Fibroblast of lung (primary cell): ENCODE data around the gene PIK3C2G. TPM values are rescaled to one million over a fixed set of nuclear protein-coding genes. Genes with fewer than 3 reads are reported as not detected.

Source experiments
- DNase-seq, 2 donors: peaks; one replicate each; pipeline versions ENCODE4 v3.0.0 to v3.0.0-alpha.2; 2010; ENCODE audit warnings: low read depth in 2 of 2
- H2AFZ ChIP-seq: 2 replicates; pipeline ENCODE4 v1.5.1; 2012; ENCODE audit warnings: low read length, control low read depth, inconsistent platforms
- H3K27ac ChIP-seq: 2 replicates; pipeline ENCODE4 v1.5.1; 2011; ENCODE audit warnings: low read length, control low read depth; ENCODE audit not compliant: insufficient read depth
- H3K27me3 ChIP-seq: 2 replicates; pipeline ENCODE4 v1.5.1; 2011; ENCODE audit warnings: mild to moderate bottlenecking, low read length; ENCODE audit not compliant: control insufficient read depth, insufficient read depth
- H3K36me3 ChIP-seq: 2 replicates; pipeline ENCODE4 v1.5.1; 2011; ENCODE audit warnings: low read length; ENCODE audit not compliant: control insufficient read depth, insufficient read depth
- H3K4me1 ChIP-seq: 2 replicates; pipeline ENCODE4 v1.5.1; 2011; ENCODE audit warnings: low read length; ENCODE audit not compliant: control insufficient read depth, insufficient read depth; ENCODE audit errors: extremely low read depth
- H3K4me2 ChIP-seq: 2 replicates; pipeline ENCODE4 v1.5.1; 2011; ENCODE audit warnings: low read length, control low read depth; ENCODE audit not compliant: insufficient read depth; ENCODE audit errors: extremely low read depth
- H3K4me3 ChIP-seq, 4 experiments: fragments of 200-600 bp in 1 of 4; sonication (generic) in 1 of 4; replicated peaks in 1 of 4; 2 replicates each; pipeline ENCODE4 v1.5.1; 2011 to 2016; ENCODE audit warnings: low read length in 4 of 4, low read depth in 3 of 4, mild to moderate bottlenecking in 3 of 4, control low read depth in 2 of 4, inconsistent platforms in 1 of 4, mixed read lengths in 1 of 4; ENCODE audit not compliant: insufficient read depth in 1 of 4; ENCODE audit errors: control extremely low read depth in 1 of 4
- H3K79me2 ChIP-seq: 2 replicates; pipeline ENCODE4 v1.5.1; 2012; ENCODE audit warnings: mild to moderate bottlenecking, low read length, inconsistent platforms; ENCODE audit not compliant: control insufficient read depth, insufficient read depth
- H3K9ac ChIP-seq: 2 replicates; pipeline ENCODE4 v1.5.1; 2011; ENCODE audit warnings: mild to moderate bottlenecking, low read length, control low read depth; ENCODE audit not compliant: insufficient read depth
- H3K9me3 ChIP-seq: 2 replicates; pipeline ENCODE4 v1.5.1; 2012; ENCODE audit warnings: low read depth, low read length; ENCODE audit not compliant: control insufficient read depth, insufficient read depth
- H4K20me1 ChIP-seq: 2 replicates; pipeline ENCODE4 v1.5.1; 2011; ENCODE audit warnings: low read length; ENCODE audit not compliant: control insufficient read depth, insufficient read depth; ENCODE audit errors: extremely low read depth
- EZH2 ChIP-seq: IDR thresholded peaks from 2 replicates; pipeline ENCODE4 v1.5.1; 2012; ENCODE audit warnings: low read length, control low read depth, mild to moderate bottlenecking; ENCODE audit errors: missing control alignments
- polyA plus RNA-seq, 2 donors: library from polyadenylated mRNA; depleted of rRNA in 1 of 2; stranded (reverse) in 1 of 2; unstranded in 1 of 2; fragments of >200 nt; gene quantifications; 2 replicates each; pipeline ENCODE4 v1.2.1, GENCODE V29; 2011 to 2012; ENCODE audit warnings: missing spikeins in 1 of 2
- total RNA-seq: library from RNA; depleted of rRNA; stranded (reverse); fragments of >200 nt; gene quantifications from 2 replicates; pipeline ENCODE4 v1.2.1, GENCODE V29; 2014
- TF ChIP-seq, protein P1 (sequence below), 2 donors: IDR thresholded peaks in 1 of 2; conservative IDR thresholded peaks in 1 of 2; 1 replicate in 1 of 2; 2 replicates in 1 of 2; pipeline ENCODE4 v1.5.1; 2011 to 2012; ENCODE audit warnings: low read length in 2 of 2, control low read depth in 1 of 2, inconsistent platforms in 1 of 2, low read depth in 1 of 2, mild to moderate bottlenecking in 1 of 2

PIK3C2G gene
- total and polyA plus RNA-seq, 2 donors (not counting 1 experiment from before 2014, with no cell fraction given) = not detected

GRCh38 chr12:18415227-18415626 is 153.9 kb downstream of the PIK3C2G start:
- Histone ChIP-seq H3K9ac (no peak overlapping the region), H2AFZ (no peak overlapping the region), H4K20me1 (no peaks in the 10 kb centered on the region), H3K27ac (no peak overlapping the region), H3K79me2 (no peaks in the 10 kb centered on the region), H3K4me1 (no peaks in the 10 kb centered on the region), H3K36me3 (no peaks in the 10 kb centered on the region), H3K4me3 (no peak overlapping the region), H3K27me3 (no peaks in the 10 kb centered on the region), H3K4me2 (no peak overlapping the region), H3K9me3 (no peaks in the 10 kb centered on the region)
- no peak for DNase-seq
- TF ChIP-seq, protein P1, sequence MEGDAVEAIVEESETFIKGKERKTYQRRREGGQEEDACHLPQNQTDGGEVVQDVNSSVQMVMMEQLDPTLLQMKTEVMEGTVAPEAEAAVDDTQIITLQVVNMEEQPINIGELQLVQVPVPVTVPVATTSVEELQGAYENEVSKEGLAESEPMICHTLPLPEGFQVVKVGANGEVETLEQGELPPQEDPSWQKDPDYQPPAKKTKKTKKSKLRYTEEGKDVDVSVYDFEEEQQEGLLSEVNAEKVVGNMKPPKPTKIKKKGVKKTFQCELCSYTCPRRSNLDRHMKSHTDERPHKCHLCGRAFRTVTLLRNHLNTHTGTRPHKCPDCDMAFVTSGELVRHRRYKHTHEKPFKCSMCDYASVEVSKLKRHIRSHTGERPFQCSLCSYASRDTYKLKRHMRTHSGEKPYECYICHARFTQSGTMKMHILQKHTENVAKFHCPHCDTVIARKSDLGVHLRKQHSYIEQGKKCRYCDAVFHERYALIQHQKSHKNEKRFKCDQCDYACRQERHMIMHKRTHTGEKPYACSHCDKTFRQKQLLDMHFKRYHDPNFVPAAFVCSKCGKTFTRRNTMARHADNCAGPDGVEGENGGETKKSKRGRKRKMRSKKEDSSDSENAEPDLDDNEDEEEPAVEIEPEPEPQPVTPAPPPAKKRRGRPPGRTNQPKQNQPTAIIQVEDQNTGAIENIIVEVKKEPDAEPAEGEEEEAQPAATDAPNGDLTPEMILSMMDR (conservative IDR thresholded peaks at IDR 0.05 in 1 of 2, IDR thresholded peaks at IDR 0.05 in 1 of 2; ENCODE audit: low read depth in 1 of 2, low read length in 2 of 2) = no peak
- TF ChIP-seq EZH2 = no peak

- Histone ChIP-seq H2AFZ (no peak overlapping the region), H4K20me1 (no peaks in the 10 kb centered on the region), H3K27ac (no peak overlapping the region), H3K4me1 (no peaks in the 10 kb centered on the region), H3K4me3 (no peak overlapping the region), H3K9me3 (no peaks in the 10 kb centered on the region), H3K9ac (no peak overlapping the region), H3K79me2 (no peaks in the 10 kb centered on the region), H3K36me3 (no peaks in the 10 kb centered on the region), H3K27me3 (no peaks in the 10 kb centered on the region), H3K4me2 (no peak overlapping the region)
- TF ChIP-seq EZH2 = no peak
- TF ChIP-seq, protein P1 (conservative IDR thresholded peaks at IDR 0.05 in 1 of 2, IDR thresholded peaks at IDR 0.05 in 1 of 2; ENCODE audit: low read depth in 1 of 2, low read length in 2 of 2) = no peak
- no peak for DNase-seq
Measured at GRCh38 chr12:18416412-18416811, 155.1 kb downstream of the PIK3C2G start.

DNA sequence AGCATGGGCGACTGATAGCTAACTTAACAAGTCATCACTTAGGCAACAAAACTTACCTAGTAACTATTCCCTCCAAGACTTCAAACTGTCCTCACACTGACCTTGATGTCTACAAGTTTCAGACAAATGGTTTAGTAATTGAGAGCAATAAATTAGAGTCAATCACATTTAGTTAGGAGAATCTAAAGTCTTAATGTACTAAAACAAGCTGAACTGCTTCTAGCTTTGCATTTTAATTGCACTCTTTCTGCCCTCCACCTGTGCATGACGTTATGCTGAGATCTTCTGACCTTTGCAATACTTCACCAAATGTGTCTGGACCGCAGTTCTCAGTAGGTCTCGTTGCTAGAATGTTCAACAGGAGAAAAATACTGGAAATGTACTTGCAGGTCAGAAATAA is 158.0 kb downstream of the PIK3C2G start:
- H3K4me3 ChIP-seq = no peak overlapping the region
- no peaks in the 10 kb centered on the region for H3K9me3 ChIP-seq

More for the DNA sequence above, 158.0 kb downstream of the PIK3C2G start:
- no peaks in the 10 kb centered on the region for H4K20me1 ChIP-seq
- H3K4me1 ChIP-seq = no peaks in the 10 kb centered on the region
- no peaks in the 10 kb centered on the region for H3K36me3 ChIP-seq
- no peaks in the 10 kb centered on the region for H3K27me3 ChIP-seq
- H3K27ac ChIP-seq = no peak overlapping the region
- no peak overlapping the region for H2AFZ ChIP-seq
- H3K4me2 ChIP-seq = no peak overlapping the region
- DNase-seq = no peak
- no peak overlapping the region for H3K9ac ChIP-seq
- TF ChIP-seq, protein P1 (conservative IDR thresholded peaks at IDR 0.05 in 1 of 2, IDR thresholded peaks at IDR 0.05 in 1 of 2; ENCODE audit: low read depth in 1 of 2, low read length in 2 of 2) = no peak
- no peak for TF ChIP-seq EZH2
- no peaks in the 10 kb centered on the region for H3K79me2 ChIP-seq
